Measurements from ENCODE around the gene CLEC4D.
"Not testable (repeated sequence)": the region's sequence is repeated elsewhere in the genome, so short reads cannot be mapped to it uniquely, and the experiment has no call there.

Gene CLEC4D
- total RNA-seq = 0 reads per million in 4 donors

- no peak for DNase-seq
Observed at GRCh38 chr12:8513256-8513655, at the start of gene CLEC4D. CLEC4D (plus strand) TSS chr12:8513503; CDS start chr12:8513733, 230 bp downstream.

- no peak for DNase-seq
Observed at GRCh38 chr12:8465301-8465996, 47.9 kb upstream of the CLEC4D start.

GRCh38 chr12:8466241-8466640 is 47.1 kb upstream of the CLEC4D start:
- DNase-seq = no peak

GRCh38 chr12:8471090-8471489 is 42.2 kb upstream of the CLEC4D start:
- DNase-seq = no peak

GRCh38 chr12:8475508-8476203 is 37.6 kb upstream of the CLEC4D start:
- no peak for DNase-seq

GRCh38 chr12:8482571-8483061 is 30.7 kb upstream of the CLEC4D start:
- DNase-seq = no peak

GRCh38 chr12:8483079-8483478 is 30.2 kb upstream of the CLEC4D start:
- peak in 1 of 5 donors; percentile 50 for DNase-seq

- peak in 1 of 5 donors; percentile 26 for DNase-seq
Observed at GRCh38 chr12:8491646-8492530, 21.4 kb upstream of the CLEC4D start.

GRCh38 chr12:8493084-8493483 is 20.2 kb upstream of the CLEC4D start:
- DNase-seq = peak in 2 of 5 donors; percentile 6 to 88

GRCh38 chr12:8495671-8496070 is 17.6 kb upstream of the CLEC4D start:
- not testable (repeated sequence) for DNase-seq

GRCh38 chr12:8496074-8496473 is 17.2 kb upstream of the CLEC4D start:
- DNase-seq = not testable (repeated sequence)

- no peak for DNase-seq
Observed at GRCh38 chr12:8499616-8500015, 13.7 kb upstream of the CLEC4D start.

- DNase-seq = no peak
Observed at GRCh38 chr12:8501720-8502119, 11.6 kb upstream of the CLEC4D start.

- no peak for DNase-seq
Observed at GRCh38 chr12:8504351-8504750, 9.0 kb upstream of the CLEC4D start.

- no peak for DNase-seq
Observed at GRCh38 chr12:8507596-8507995, 5.7 kb upstream of the CLEC4D start.

- no peak for DNase-seq
Observed at GRCh38 chr12:8508223-8508622, 5.1 kb upstream of the CLEC4D start.

GRCh38 chr12:8508910-8509841 is 4.1 kb upstream of the CLEC4D start:
- DNase-seq = no peak

GRCh38 chr12:8517971-8518370 is 4.7 kb downstream of the CLEC4D start:
- DNase-seq = no peak

GRCh38 chr12:8519171-8519570 is 5.9 kb downstream of the CLEC4D start:
- no peak for DNase-seq

- no peak for DNase-seq
Observed at GRCh38 chr12:8527250-8528130, 14.2 kb downstream of the CLEC4D start.

- DNase-seq = no peak
Observed at GRCh38 chr12:8532045-8532444, 18.7 kb downstream of the CLEC4D start.

All from T-helper 1 cell (primary cell).